ENCODE results near the gene ZIC2. TPM values are rescaled to one million over a fixed set of nuclear protein-coding genes. Genes with fewer than 3 reads are reported as not detected.

The ZIC2 gene
- polyA plus RNA-seq, 1 experiment, result not detected

- ChIA-PET CTCF (interaction anchor here (0.6 kb wide), 1 partner anchor 11 kb away, joined by 3 read pairs; no protein-coding TSS in a partner anchor), POLR2A (no interaction called here)
- no peak for TF ChIP-seq CTCF (IDR thresholded peaks at IDR 0.05; ENCODE audit: insufficient read depth, low read depth, low read length)
- H3K4me3 ChIP-seq (ENCODE audit: low read depth, low read length), result no peak within 1 kb of the TSS
- DNase-seq (ENCODE audit: low read depth), result no peak
- no peaks in the 10 kb centered on the region for H3K36me3 ChIP-seq (ENCODE audit: control insufficient read depth, insufficient read depth, low read length)
- H3K27me3 ChIP-seq (ENCODE audit: control insufficient read depth, insufficient read depth, low read length), result peaks cover 59% of the 10 kb centered on the region
Measured at GRCh38 chr13:99971576-99972189, 9.9 kb upstream of the ZIC2 start, which contains the start of gene ZIC5. TSS of gene ZIC5 (minus strand) at chr13:99971767. CDS start at chr13:99971603, 164 bp downstream.

- CTCF ChIA-PET, result no interaction called here
Measured at GRCh38 chr13:99972190-99972731, 9.3 kb upstream of the ZIC2 start.

GRCh38 chr13:99973163-99973807, 8.3 kb upstream of the ZIC2 start:
- no peak for TF ChIP-seq CTCF (IDR thresholded peaks at IDR 0.05; ENCODE audit: insufficient read depth, low read depth, low read length)
- H3K4me3 ChIP-seq (ENCODE audit: low read depth, low read length), result no peak overlapping the region
- CTCF ChIA-PET, result interaction anchor here (0.6 to 1.2 kb wide), 3 partner anchors 11 to 91 kb away, joined by 3 to 6 read pairs (median 3); no protein-coding TSS in a partner anchor
- H3K36me3 ChIP-seq (ENCODE audit: control insufficient read depth, insufficient read depth, low read length), result no peaks in the 10 kb centered on the region
- peaks cover 65% of the 10 kb centered on the region for H3K27me3 ChIP-seq (ENCODE audit: control insufficient read depth, insufficient read depth, low read length)
- POLR2A ChIA-PET, result no interaction called here
- DNase-seq (ENCODE audit: low read depth), result no peak

More at GRCh38 chr13:99972190-99972731, 9.3 kb upstream of the ZIC2 start:
- no peak overlapping the region for H3K4me3 ChIP-seq (ENCODE audit: low read depth, low read length)
- TF ChIP-seq CTCF (IDR thresholded peaks at IDR 0.05; ENCODE audit: insufficient read depth, low read depth, low read length), result no peak
- DNase-seq (ENCODE audit: low read depth), result no peak
- no peaks in the 10 kb centered on the region for H3K36me3 ChIP-seq (ENCODE audit: control insufficient read depth, insufficient read depth, low read length)
- peaks cover 64% of the 10 kb centered on the region for H3K27me3 ChIP-seq (ENCODE audit: control insufficient read depth, insufficient read depth, low read length)
- POLR2A ChIA-PET, result no interaction called here

- no peak for DNase-seq (ENCODE audit: low read depth)
Measured at GRCh38 chr13:99973808-99974185, 7.8 kb upstream of the ZIC2 start.

More at GRCh38 chr13:99973808-99974185, 7.8 kb upstream of the ZIC2 start:
- no peak for TF ChIP-seq CTCF (IDR thresholded peaks at IDR 0.05; ENCODE audit: insufficient read depth, low read depth, low read length)
- CTCF ChIA-PET, result interaction anchor here (0.6 to 1.2 kb wide), 3 partner anchors 10 to 91 kb away, joined by 3 to 6 read pairs (median 3); no protein-coding TSS in a partner anchor
- POLR2A ChIA-PET, result no interaction called here
- Histone ChIP-seq H3K27me3 (ENCODE audit: control insufficient read depth, insufficient read depth, low read length) (peaks cover 68% of the 10 kb centered on the region), H3K36me3 (ENCODE audit: control insufficient read depth, insufficient read depth, low read length) (no peaks in the 10 kb centered on the region), H3K4me3 (ENCODE audit: low read depth, low read length) (no peak overlapping the region)
